Measurements from ENCODE around the gene SLC39A11. TPM values are rescaled to one million over a fixed set of nuclear protein-coding genes. Genes with fewer than 3 reads are reported as not detected.
A peak's percentile ranks its signal among the peaks of the same experiment; 100 is the strongest.
"Not testable (repeated sequence)": the region's sequence is repeated elsewhere in the genome, so short reads cannot be mapped to it uniquely, and the experiment has no call there.

Gene SLC39A11
- total RNA-seq, 1 donor, result 15.8 TPM

DNA sequence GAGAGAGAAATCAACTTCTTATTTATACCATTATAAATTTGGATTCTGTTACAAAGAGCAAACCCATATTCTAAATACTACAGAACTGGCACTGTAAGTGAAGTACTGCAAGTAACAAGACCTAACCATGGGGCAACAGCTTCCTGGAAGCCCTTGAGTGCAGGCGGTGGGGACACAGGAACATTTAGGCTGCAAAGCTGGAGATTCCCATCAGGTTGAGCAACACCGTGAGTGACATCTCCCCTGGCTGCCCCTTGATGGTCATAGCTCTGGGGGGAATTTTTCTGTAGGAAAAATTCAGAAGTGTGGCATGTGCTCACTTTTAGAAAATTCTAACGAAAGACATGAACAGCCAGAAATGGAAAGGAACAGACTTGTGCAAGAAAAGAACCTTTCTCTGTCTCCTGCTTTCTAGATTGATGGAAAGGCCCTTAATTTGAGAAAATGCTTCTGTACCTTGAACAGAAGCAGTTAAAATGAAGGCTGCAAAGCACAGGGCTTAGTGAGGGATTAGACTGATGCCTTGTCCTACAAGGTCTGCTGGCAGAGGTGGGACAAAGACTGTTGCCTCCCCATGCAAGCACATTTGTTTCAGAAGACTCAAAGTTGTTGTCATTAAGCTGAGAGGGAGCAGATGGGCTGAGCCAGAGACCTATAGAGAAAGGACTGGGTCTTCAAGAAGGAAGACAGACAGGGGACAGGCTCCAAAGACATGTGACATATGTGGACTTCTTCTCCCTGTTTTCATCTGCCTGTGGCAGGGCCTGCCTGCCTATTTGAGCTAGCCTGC, 380.8 kb downstream of the SLC39A11 start:
- no peak overlapping the region for H3K4me3 ChIP-seq (ENCODE audit: low read depth, low read length)
- no peak for TF ChIP-seq CTCF (IDR thresholded peaks at IDR 0.05; ENCODE audit: insufficient read depth, low read length)
- DNase-seq (ENCODE audit: low read depth), result no peak

- H3K4me3 ChIP-seq (ENCODE audit: low read depth, low read length), result no peak overlapping the region
- no peak for TF ChIP-seq CTCF (IDR thresholded peaks at IDR 0.05; ENCODE audit: insufficient read depth, low read length)
- DNase-seq (ENCODE audit: low read depth), result peak; percentile 47
Measured at GRCh38 chr17:72710834-72711233, 381.7 kb downstream of the SLC39A11 start.

DNA sequence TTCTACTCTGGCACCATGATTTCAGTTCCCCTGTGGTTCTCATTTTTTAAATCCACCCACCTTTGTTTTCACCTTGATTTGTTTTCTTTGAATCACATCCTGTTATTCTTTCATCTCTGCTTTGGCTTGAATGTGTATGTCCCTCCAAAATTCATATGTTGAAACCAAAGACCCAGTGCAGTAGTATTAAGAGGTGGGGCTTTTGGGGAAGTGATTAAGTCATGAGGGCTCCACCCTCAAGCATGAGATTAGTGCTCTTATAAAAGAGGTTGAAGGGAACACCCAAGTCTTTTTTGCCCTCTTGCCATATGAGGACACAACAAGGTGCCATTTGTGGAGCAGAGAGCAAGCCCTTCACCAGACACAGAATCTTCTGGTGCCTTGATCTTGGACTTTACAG, 382.3 kb downstream of the SLC39A11 start:
- TF ChIP-seq CTCF (IDR thresholded peaks at IDR 0.05; ENCODE audit: insufficient read depth, low read length), result no peak
- no peak for DNase-seq (ENCODE audit: low read depth)

DNA sequence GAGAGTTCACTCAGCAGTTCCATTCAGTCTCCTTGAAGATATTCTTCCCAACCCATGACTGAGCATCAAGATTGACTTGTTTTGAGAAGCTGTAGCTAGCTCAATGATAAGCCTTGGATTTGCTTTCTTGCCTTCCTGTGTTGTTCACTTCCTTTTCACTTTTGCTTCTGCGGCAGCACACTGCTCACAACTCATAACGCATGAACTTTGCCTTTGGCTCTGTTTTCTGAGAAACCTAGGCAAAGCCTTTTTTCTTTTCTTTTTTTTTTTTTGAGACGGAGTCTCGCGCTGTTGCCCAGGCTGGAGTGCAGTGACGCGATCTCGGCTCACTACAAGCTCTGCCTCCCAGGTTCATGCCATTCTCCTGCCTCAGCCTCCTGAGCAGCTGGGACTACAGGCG, 383.8 kb downstream of the SLC39A11 start:
- not testable (repeated sequence) for DNase-seq (ENCODE audit: low read depth); H3K4me3 ChIP-seq (ENCODE audit: low read depth, low read length)

More for the DNA sequence above, 382.3 kb downstream of the SLC39A11 start:
- H3K4me3 ChIP-seq (ENCODE audit: low read depth, low read length), result no peak overlapping the region

DNA sequence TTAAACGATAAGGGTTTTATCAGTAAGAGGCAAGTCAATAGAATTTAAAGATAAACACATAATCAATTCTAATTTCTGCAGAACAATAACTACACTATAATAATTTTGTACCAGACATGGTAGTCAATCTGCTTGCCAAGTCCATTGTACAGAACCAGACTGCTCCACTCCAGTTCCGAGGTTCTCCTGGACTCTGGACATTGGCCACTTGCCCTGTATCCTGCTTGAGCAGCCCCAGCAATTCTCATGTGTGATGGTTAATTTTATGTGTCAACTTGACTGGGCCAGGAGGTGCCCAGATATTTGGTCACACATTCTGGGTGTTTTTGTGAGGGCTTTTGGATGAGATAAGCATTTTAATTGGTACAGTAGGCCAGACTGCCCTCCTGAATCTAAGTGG, 384.6 kb downstream of the SLC39A11 start:
- no peak for TF ChIP-seq CTCF (IDR thresholded peaks at IDR 0.05; ENCODE audit: insufficient read depth, low read length)
- DNase-seq (ENCODE audit: low read depth), result no peak
- no peak overlapping the region for H3K4me3 ChIP-seq (ENCODE audit: low read depth, low read length)

- no peak for DNase-seq (ENCODE audit: low read depth)
- TF ChIP-seq CTCF (IDR thresholded peaks at IDR 0.05; ENCODE audit: insufficient read depth, low read length), result no peak
- H3K4me3 ChIP-seq (ENCODE audit: low read depth, low read length), result no peak overlapping the region
Measured at GRCh38 chr17:72706396-72706981, 386.0 kb downstream of the SLC39A11 start.

DNA sequence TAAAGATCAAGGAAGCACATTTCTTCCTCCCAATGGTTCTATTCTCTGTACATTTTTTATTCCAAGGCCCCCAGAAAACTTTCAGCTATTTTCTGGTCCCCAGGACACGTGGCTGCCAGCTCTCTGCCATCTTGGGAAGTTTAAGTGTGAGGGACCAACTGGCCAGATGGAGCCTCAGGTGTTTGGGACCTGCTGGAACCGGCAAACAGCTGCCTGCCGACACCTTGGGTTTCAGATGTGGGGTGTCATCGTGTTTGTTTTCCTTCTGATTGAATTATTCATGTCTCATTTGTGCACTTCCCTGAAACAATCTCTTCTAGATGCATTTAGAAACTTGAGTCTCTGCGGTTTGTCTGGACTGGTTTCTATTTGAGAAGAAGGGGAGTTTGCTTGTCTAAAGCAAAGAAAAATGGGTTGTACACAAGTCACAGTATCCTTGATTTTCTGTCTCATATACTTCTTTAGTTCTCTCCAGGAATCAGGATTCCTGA, 386.5 kb downstream of the SLC39A11 start:
- DNase-seq (ENCODE audit: low read depth), result no peak
- TF ChIP-seq CTCF (IDR thresholded peaks at IDR 0.05; ENCODE audit: insufficient read depth, low read length), result no peak
- H3K4me3 ChIP-seq (ENCODE audit: low read depth, low read length), result no peak overlapping the region

All from fibroblast of the aortic adventitia (primary cell).